NCI-H82 treated with DMSO at 0.1 percent for 48 hours (cell line): Measurements from ENCODE around the gene CROCC.
"Not testable (repeated sequence)": the region's sequence is repeated elsewhere in the genome, so short reads cannot be mapped to it uniquely, and the experiment has no call there.

Experiments
- DNase-seq: peaks from one replicate; lab custom pipeline; 2025; ENCODE audit not compliant: unreplicated experiment; lab: John Stamatoyannopoulos, UW

CROCC gene

DNA sequence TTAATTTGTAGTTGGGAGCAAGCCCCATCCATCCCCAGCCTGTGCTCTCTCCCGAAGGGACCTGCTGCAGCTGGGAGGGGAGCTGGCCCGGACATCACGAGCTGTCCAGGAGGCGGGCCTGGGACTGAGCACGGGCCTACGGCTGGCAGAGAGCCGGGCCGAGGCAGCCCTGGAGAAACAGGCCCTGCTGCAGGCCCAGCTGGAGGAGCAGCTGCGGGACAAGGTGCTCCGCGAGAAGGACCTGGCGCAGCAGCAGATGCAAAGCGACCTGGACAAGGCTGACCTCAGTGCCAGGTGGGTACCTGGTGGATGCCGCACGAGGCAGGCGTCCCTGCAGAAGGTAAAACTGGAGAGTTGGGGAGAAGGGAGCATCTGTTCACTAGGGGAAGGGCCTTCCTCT is 14.8 kb downstream of the CROCC start:
- not testable (repeated sequence) for DNase-seq

DNA sequence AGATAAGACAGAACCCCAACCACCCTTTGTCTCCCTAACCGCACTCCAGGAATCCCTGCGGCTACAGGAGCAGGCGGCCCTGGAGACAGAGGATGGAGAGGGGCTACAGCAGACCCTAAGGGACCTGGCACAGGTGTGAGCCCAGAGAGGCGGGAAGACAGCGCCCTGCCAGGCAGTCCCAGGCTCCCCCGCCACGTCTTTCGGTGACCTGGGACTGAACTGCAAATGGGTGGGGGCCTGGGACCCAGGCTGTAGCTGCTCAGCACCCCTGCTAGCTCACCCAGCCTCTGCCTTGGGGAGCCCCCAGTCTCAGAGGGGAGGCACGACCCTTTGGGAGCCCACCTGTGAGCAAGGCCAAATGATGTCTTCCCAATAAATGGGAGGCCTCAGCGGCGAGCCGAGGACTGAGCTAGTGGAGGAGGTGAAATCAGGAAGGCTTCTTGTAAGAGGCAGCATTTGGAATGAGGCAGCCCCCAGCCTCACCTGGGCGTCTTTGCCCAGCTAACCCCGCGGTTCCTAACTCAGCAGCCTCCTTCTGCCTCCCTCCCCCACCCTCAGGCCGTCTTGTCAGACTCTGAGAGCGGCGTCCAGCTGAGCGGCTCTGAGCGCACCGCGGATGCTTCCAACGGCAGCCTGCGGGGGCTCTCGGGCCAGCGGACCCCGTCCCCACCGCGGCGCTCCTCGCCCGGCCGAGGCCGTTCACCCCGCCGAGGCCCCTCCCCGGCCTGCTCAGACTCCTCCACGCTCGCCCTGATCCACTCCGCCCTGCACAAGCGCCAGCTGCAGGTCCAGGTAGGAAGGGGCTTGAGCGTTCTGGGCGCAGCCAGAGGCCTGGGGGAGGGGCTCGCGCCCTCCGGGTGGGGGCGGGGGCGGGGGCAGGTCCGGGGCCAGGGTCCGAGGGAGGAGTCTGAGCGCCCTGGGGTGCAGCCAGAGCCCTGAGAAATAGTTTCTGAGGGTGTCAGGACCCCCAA is 16.9 kb downstream of the CROCC start:
- no peak for DNase-seq

GRCh38 chr1:16939386-16940180 is 17.9 kb downstream of the CROCC start:
- DNase-seq, result not testable (repeated sequence)

DNA sequence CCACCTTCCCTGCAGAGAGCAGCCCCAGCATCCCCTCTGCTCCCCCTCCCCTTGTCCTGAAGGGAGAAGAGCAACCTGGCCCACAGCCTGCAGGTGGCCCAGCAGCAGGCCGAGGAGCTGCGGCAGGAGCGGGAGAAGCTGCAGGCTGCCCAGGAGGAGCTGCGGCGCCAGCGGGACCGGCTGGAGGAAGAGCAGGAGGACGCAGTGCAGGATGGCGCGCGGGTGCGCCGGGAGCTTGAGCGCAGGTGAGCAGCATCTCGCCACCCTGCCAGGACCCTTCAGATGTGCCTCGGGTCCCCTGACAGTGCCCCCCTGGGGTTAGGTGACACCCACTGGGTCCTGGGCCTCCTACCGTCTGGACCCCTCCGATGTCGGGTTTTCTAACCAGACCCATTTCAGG is 22.3 kb downstream of the CROCC start:
- no peak for DNase-seq

DNA sequence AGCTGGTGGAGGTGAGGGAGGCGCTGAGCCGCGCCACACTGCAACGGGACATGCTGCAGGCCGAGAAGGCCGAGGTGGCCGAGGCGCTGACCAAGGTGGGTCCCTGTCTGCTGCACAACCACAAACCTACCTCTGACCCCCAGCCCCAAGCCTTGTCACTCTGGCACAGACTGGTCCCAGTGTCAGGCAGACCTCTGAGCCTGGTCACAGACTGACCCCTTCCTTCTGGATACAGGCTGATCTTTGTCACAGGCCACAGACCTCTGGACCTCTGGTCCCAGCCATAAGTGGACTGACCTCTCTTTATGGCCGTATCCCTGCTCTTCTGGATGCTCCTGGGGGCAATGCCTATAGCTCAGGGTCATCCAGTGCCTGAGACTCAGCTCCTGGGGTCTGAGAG is 23.8 kb downstream of the CROCC start:
- not testable (repeated sequence) for DNase-seq

- not testable (repeated sequence) for DNase-seq
Observed at GRCh38 chr1:16946185-16946584, 24.5 kb downstream of the CROCC start.

- DNase-seq, result no peak
Observed at GRCh38 chr1:16946646-16947045, 24.9 kb downstream of the CROCC start.

GRCh38 chr1:16948282-16948891 is 26.7 kb downstream of the CROCC start:
- DNase-seq, result not testable (repeated sequence)

- not testable (repeated sequence) for DNase-seq
Observed at GRCh38 chr1:16949026-16949425, 27.3 kb downstream of the CROCC start.

DNA sequence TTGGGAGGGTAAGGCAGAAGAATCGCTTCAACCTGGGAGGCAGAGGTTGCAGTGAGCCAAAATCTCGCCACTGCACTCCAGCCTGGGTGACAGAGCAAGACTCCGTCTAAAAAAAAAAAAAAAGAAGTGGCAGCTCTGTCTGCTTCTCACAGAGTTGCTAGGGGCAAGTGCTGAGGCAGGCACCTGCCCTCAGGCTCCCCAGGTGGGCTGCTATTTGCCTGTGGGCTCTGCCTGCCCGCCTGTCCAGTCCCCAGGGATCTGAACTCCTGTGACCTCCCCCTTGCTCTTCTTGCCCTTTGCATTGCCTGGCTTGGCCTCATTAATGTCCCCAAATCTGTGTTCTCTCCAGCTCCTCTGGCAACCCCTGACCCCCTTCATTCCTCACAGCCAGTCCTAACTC is 30.6 kb downstream of the CROCC start:
- DNase-seq, result not testable (repeated sequence)

DNA sequence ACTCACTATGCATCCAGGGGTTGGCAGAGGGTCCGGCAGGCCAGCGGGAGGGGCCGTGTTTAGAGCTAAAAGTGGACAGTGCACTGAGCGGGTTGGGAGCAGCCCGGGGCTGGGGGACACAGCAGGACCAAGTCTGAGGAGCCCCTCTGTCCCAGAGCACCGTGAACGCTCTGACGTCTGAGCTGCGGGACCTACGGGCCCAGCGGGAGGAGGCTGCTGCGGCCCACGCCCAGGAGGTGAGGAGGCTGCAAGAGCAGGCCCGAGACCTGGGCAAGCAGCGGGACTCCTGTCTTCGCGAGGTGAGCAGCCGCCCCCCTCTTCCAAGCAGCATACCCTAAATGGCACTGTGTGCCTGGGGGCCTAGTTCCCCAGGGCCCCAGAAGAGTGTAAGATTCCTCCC is 32.8 kb downstream of the CROCC start:
- no peak for DNase-seq

DNA sequence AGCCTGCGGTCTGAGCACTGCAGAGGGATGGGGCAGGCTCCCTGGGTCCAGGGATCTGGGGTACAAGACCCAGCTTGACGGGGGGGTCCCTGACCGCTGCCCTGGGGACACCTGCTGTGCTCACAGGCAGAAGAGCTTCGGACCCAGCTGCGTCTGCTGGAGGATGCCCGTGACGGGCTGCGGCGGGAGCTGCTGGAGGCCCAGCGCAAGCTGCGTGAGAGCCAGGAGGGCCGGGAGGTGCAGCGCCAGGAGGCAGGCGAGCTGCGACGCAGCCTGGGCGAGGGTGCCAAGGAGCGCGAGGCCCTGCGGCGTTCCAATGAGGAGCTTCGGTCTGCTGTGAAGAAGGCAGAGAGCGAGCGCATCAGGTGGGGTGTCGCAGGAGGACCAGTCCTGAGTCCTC is 33.5 kb downstream of the CROCC start:
- DNase-seq, result no peak

- DNase-seq, result no peak
Observed at GRCh38 chr1:16956775-16957174, 35.0 kb downstream of the CROCC start.

DNA sequence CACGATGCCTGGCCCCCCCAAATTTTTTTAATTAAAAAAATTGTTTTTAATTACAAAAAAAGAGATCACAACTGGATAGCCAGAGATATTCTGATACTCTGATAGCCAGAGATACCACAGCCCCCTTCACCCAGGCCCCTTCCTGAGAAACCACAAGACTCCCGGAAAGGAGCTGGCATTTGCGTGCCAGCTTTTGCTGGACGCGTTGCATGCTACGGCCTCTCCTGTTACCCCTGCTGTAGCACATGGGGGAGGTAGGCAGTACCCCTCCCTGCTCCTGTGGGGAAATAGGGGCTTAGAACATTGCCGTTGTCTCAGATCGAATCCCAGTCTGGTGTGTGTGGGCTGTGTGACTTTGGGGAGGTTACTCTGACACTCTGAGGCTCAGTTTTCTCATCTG is 36.0 kb downstream of the CROCC start:
- no peak for DNase-seq

DNA sequence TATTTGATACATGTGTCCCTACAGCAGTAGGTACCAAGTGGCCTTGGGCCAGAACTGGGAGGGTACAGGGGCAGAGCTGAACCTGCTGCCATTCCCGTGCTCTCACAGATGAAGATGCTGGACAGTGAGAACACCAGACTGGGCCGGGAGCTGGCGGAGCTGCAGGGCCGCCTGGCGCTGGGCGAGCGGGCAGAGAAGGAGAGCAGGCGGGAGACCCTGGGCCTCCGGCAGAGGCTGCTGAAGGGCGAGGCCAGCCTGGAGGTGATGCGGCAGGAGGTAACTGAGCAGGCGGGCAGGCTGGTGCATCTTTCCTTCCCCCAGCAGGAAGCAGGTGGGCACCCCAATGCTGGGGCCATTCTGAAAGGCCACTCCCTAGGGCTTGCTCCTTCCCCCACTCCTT is 36.7 kb downstream of the CROCC start:
- DNase-seq, result no peak

DNA sequence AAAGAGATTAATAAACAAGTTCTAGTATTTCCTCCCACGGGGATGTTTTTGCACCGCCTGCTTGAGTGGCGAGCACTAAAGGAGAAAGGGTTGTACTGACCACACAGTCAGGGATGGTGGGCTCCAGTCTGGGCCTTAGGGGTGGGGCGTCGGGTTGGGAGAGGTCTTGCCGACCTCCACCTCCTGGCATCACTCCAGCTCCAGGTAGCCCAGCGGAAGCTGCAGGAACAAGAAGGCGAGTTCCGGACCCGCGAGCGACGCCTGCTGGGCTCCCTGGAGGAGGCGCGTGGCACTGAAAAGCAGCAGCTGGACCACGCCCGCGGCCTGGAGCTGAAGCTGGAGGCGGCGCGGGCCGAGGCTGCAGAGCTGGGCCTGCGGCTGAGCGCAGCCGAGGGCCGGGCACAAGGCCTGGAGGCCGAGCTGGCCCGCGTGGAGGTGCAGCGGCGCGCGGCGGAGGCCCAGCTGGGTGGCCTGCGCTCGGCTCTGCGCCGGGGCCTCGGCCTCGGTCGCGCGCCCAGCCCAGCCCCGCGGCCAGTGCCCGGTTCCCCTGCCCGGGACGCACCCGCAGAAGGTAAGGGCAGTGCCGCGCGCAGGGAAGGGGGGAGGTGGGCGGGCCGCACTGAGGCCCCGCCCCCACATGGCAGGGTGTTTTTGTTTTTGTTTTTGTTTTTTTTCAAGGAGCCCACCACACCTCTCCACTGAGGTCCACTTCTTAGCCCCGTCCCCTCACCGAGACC is 39.0 kb downstream of the CROCC start:
- DNase-seq, result no peak

- DNase-seq, result no peak
Observed at GRCh38 chr1:16961297-16962133, 39.8 kb downstream of the CROCC start.

- DNase-seq, result not testable (repeated sequence)
Observed at GRCh38 chr1:16964169-16964568, 42.4 kb downstream of the CROCC start.

DNA sequence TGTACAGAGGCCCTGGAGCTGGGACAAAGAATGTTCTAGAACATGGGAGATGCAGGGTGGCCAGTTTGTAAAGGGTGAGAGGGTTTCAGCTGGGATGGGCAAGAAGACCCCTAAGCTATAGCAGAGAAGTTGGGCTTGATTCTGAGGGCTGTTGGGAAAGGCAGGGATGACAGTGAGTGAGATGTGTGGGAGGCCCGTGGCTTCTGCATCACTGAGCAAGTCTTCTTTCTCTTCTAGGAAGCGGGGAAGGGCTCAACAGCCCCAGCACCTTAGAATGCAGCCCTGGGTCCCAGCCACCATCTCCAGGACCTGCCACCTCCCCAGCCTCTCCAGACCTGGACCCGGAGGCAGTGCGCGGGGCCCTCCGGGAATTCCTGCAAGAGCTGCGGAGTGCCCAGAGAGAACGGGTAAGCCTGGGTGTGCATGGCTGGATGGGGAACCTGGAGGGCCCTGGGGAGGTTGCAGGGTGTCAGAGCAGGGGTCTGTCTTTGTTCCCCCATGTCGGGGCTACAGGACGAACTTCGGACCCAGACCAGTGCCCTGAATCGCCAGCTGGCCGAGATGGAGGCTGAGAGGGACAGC is 43.8 kb downstream of the CROCC start:
- no peak for DNase-seq

DNA sequence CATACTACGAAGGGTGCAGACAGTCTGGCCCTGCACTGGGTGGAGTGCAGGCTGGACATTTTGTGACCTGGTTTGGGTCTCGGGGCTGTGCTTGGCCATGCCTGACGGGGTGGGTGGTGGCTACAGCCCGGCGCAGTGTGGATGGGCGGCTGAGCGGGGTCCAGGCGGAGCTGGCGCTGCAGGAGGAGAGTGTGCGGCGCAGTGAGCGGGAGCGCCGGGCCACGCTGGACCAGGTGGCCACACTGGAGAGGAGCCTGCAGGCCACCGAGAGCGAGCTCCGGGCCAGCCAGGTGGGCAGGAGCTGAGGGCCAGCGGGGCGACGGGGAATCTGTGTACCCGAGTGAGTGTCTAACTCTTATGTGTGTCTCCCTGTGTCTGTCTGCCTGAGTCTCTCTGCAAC is 44.6 kb downstream of the CROCC start:
- DNase-seq, result no peak
